HPDE6-E6E7 (cell line): Measurements from ENCODE around the gene AKR1A1.

Experiments used
- DNase-seq: peaks from one replicate; pipeline ENCODE4 v3.0.0; 2011; ENCODE audit warnings: missing footprints; ENCODE audit errors: extremely low spot score

AKR1A1 gene

GRCh38 chr1:45617618-45618017, 67.0 kb downstream of the AKR1A1 start:
- no peak for DNase-seq

- DNase-seq: no peak
Measured at GRCh38 chr1:45619149-45619921, 68.7 kb downstream of the AKR1A1 start.
